DMS 273 (cell line): ENCODE results near the gene TMC7.

ENCODE experiments used
- DNase-seq: peaks from one replicate; lab custom pipeline; 2025; ENCODE audit not compliant: unreplicated experiment; lab: John Stamatoyannopoulos, UW

The TMC7 gene

GRCh38 chr16:19112099-19112407, 128.3 kb downstream of the TMC7 start:
- no peak for DNase-seq
